Measurements from ENCODE around the gene USP4. TPM values are rescaled to one million over a fixed set of nuclear protein-coding genes. Genes with fewer than 3 reads are reported as not detected.
"Not testable (repeated sequence)": the region's sequence is repeated elsewhere in the genome, so short reads cannot be mapped to it uniquely, and the experiment has no call there.

The USP4 gene
- total and polyA plus RNA-seq, 2 of the 8 experiments (the other 6 are each of a cell fraction or from before 2014, with no cell fraction given) = 16.0 to 27.8 TPM

GRCh38 chr3:49328350-49328749 is 11.5 kb downstream of the USP4 start:
- H3K9me3 ChIP-seq (ENCODE audit: insufficient read depth in 2 of 2, low read depth in 1 of 2, low read length in 1 of 2); H3K4me2 ChIP-seq (ENCODE audit: insufficient read depth in 1 of 2, low read depth in 2 of 2, low read length in 2 of 2); H3K23me2 ChIP-seq (ENCODE audit: low read depth, low read length); H3K23ac ChIP-seq (ENCODE audit: insufficient read length); H3K18ac ChIP-seq (ENCODE audit: extremely low read depth, low read length); H4K8ac ChIP-seq (ENCODE audit: extremely low read depth, insufficient read depth, low read length); H3K79me2 ChIP-seq (ENCODE audit: control insufficient read depth in 1 of 2, insufficient read depth in 2 of 2, low read length in 2 of 2); H4K91ac ChIP-seq (replicated peaks; ENCODE audit: insufficient read length, low read length); H2BK20ac ChIP-seq (ENCODE audit: low read length); H2BK12ac ChIP-seq (ENCODE audit: low read depth, low read length); H3K14ac ChIP-seq (ENCODE audit: insufficient read length); H3K4me3 ChIP-seq (ENCODE audit: extremely low read depth in 1 of 4, insufficient read depth in 2 of 4, low read depth in 3 of 4, low read length in 4 of 4); FAIRE-seq; H3K9ac ChIP-seq (replicated peaks in 1 of 4; ENCODE audit: extremely low read depth in 1 of 4, low read depth in 3 of 4, low read length in 3 of 4); H3K79me1 ChIP-seq (ENCODE audit: low read depth, low read length); H3K56ac ChIP-seq (replicated peaks; ENCODE audit: insufficient read length, low read depth, low read length); H2BK5ac ChIP-seq (ENCODE audit: low read depth, low read length); H2AFZ ChIP-seq (ENCODE audit: low read length); H4K5ac ChIP-seq (ENCODE audit: insufficient read length, low read depth, low read length); H3K27ac ChIP-seq (ENCODE audit: low read depth, low read length); H2AK5ac ChIP-seq (ENCODE audit: low read depth, low read length); H3K27me3 ChIP-seq (replicated peaks in 1 of 4; ENCODE audit: control insufficient read depth in 3 of 4, extremely low read depth in 1 of 4, insufficient read depth in 3 of 4, low read length in 3 of 4); H4K20me1 ChIP-seq (replicated peaks in 1 of 2; ENCODE audit: control insufficient read depth in 1 of 2, insufficient read depth in 2 of 2, low read length in 2 of 2); H2BK120ac ChIP-seq (replicated peaks; ENCODE audit: low read depth, low read length); DNase-seq (ENCODE audit: low read depth in 1 of 2, low spot score in 2 of 2); H3K4me1 ChIP-seq (replicated peaks in 1 of 4; ENCODE audit: control insufficient read depth in 3 of 4, insufficient read depth in 4 of 4, low read length in 3 of 4); H3K4ac ChIP-seq (replicated peaks; ENCODE audit: insufficient read length, low read depth, low read length); H2BK15ac ChIP-seq (ENCODE audit: low read length): not testable (repeated sequence)
- peaks cover 0 to 35% (median 14%) of the 10 kb centered on the region in 4 experiments; a peak in 6 of 8 replicates for H3K36me3 ChIP-seq (ENCODE audit: control insufficient read depth in 2 of 4, insufficient read depth in 4 of 4, low read length in 3 of 4)
- ChIA-PET POLR2A (ENCODE audit: partially characterized antibody) (interaction anchor here (0.6 kb wide), 1 partner anchor 275 kb away, joined by 3 read pairs; no protein-coding TSS in a partner anchor), CTCF (ENCODE audit: partially characterized antibody) (interaction anchor here (0.6 kb wide), 1 partner anchor 66 kb away, joined by 4 read pairs; no protein-coding TSS in a partner anchor)
- 85% methylated on average over 2 of the region's 2 CpGs; no CpG with 5 or more reads in 1 of the 2 experiments for WGBS, 2 experiments (ENCODE audit: extremely low coverage in 1 of 2, insufficient coverage in 1 of 2, insufficient read length in 1 of 2, insufficient replicate concordance in 2 of 2, low coverage in 1 of 2, low lambda C conversion rate in 2 of 2, missing lambda C conversion rate in 1 of 2)
